Measurements from ENCODE around the gene PHTF2. TPM values are rescaled to one million over a fixed set of nuclear protein-coding genes. Genes with fewer than 3 reads are reported as not detected.

The PHTF2 gene
- total and polyA plus RNA-seq, 11 donors: 9.6 to 47.2 (median 24.2) TPM

Other genes with a start within 250 kb of the PHTF2 start
- gene RSBN1L, start 102.3 kb upstream of the PHTF2 start, total RNA-seq: 10 to 100 TPM in 4 of 9 donors, 1 to 10 TPM in 5; 5.6 to 12.1 (median 9.9) TPM
- 1 to 10 TPM; 4.0 to 4.7 TPM for gene RSBN1L, start 102.3 kb upstream of the PHTF2 start, polyA plus RNA-seq
- 10 to 100 TPM in 2 of 9 donors, 1 to 10 TPM in 7; 5.4 to 13.2 (median 8.2) TPM for gene TMEM60, start 339 bp upstream of the PHTF2 start, total RNA-seq
- gene TMEM60, start 339 bp upstream of the PHTF2 start, polyA plus RNA-seq: 10 to 100 TPM; 14.9 to 16.3 TPM